ENCODE data around the gene CIRBP.
A peak's percentile ranks its signal among the peaks of the same experiment; 100 is the strongest.

Gene CIRBP

GRCh38 chr19:1307755-1308303, 38.7 kb downstream of the CIRBP start:
- DNase-seq (ENCODE audit: low read depth): no peak
- H3K4me3 ChIP-seq (ENCODE audit: low read depth, low read length): no peak overlapping the region
- TF ChIP-seq CTCF (IDR thresholded peaks at IDR 0.05; ENCODE audit: control insufficient read depth, extremely low read depth, insufficient read depth): no peak

- no peak overlapping the region for H3K4me3 ChIP-seq (ENCODE audit: low read depth, low read length)
- TF ChIP-seq CTCF (IDR thresholded peaks at IDR 0.05; ENCODE audit: control insufficient read depth, extremely low read depth, insufficient read depth): no peak
- no peak for DNase-seq (ENCODE audit: low read depth)
Observed at GRCh38 chr19:1308718-1309117, 39.6 kb downstream of the CIRBP start.

GRCh38 chr19:1309977-1310852, 41.1 kb downstream of the CIRBP start:
- no peak for TF ChIP-seq CTCF (IDR thresholded peaks at IDR 0.05; ENCODE audit: control insufficient read depth, extremely low read depth, insufficient read depth)
- DNase-seq (ENCODE audit: low read depth): no peak
- no peak overlapping the region for H3K4me3 ChIP-seq (ENCODE audit: low read depth, low read length)

GRCh38 chr19:1310853-1311180, 41.7 kb downstream of the CIRBP start:
- no peak overlapping the region for H3K4me3 ChIP-seq (ENCODE audit: low read depth, low read length)
- DNase-seq (ENCODE audit: low read depth): no peak
- TF ChIP-seq CTCF (IDR thresholded peaks at IDR 0.05; ENCODE audit: control insufficient read depth, extremely low read depth, insufficient read depth): no peak

GRCh38 chr19:1311543-1312091, 42.5 kb downstream of the CIRBP start:
- no peak overlapping the region for H3K4me3 ChIP-seq (ENCODE audit: low read depth, low read length)
- DNase-seq (ENCODE audit: low read depth): no peak
- TF ChIP-seq CTCF (IDR thresholded peaks at IDR 0.05; ENCODE audit: control insufficient read depth, extremely low read depth, insufficient read depth): no peak

GRCh38 chr19:1312767-1313694, 43.9 kb downstream of the CIRBP start:
- peak; percentile 18 for DNase-seq (ENCODE audit: low read depth)
- TF ChIP-seq CTCF (IDR thresholded peaks at IDR 0.05; ENCODE audit: control insufficient read depth, extremely low read depth, insufficient read depth): no peak
- no peak overlapping the region for H3K4me3 ChIP-seq (ENCODE audit: low read depth, low read length)
